Measurements from ENCODE around the gene FAM53B. TPM values are rescaled to one million over a fixed set of nuclear protein-coding genes. Genes with fewer than 3 reads are reported as not detected.

FAM53B gene
- total RNA-seq, 1 donor from 2014 or later, result 41.3 TPM

DNA sequence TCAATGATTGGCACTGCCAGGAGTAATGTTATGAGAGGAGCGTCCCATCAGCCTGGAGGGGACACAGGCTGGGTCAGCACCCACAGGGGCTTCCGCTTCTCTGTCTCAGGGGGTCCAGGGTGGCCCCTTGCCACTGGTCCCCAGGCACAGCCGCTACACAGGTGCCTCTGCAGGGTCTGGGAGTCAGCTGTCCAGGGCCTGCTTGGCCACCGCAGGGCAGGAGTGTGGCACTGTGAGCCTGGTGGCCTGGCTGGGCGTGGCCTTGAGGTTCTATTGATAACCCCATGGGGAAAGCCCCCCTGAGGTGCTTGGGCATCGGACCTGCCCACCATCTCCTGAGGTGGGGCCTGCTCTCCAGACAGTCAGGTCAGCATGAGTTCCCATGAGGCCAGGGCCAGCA lies 146.0 kb downstream of the FAM53B start:
- H3K27me3 Mint-ChIP-seq (ENCODE audit: low read depth), result no peaks in the 10 kb centered on the region
- no peak for DNase-seq (ENCODE audit: low read depth, low spot score)
- H3K4me3 Mint-ChIP-seq, result no peak overlapping the region
- TF ChIP-seq, protein P1, sequence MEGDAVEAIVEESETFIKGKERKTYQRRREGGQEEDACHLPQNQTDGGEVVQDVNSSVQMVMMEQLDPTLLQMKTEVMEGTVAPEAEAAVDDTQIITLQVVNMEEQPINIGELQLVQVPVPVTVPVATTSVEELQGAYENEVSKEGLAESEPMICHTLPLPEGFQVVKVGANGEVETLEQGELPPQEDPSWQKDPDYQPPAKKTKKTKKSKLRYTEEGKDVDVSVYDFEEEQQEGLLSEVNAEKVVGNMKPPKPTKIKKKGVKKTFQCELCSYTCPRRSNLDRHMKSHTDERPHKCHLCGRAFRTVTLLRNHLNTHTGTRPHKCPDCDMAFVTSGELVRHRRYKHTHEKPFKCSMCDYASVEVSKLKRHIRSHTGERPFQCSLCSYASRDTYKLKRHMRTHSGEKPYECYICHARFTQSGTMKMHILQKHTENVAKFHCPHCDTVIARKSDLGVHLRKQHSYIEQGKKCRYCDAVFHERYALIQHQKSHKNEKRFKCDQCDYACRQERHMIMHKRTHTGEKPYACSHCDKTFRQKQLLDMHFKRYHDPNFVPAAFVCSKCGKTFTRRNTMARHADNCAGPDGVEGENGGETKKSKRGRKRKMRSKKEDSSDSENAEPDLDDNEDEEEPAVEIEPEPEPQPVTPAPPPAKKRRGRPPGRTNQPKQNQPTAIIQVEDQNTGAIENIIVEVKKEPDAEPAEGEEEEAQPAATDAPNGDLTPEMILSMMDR (conservative IDR thresholded peaks at IDR 0.05), result no peak
- no peaks in the 10 kb centered on the region for H3K36me3 Mint-ChIP-seq (ENCODE audit: low read depth)
- no peaks in the 10 kb centered on the region for H3K9me3 Mint-ChIP-seq
- no peaks in the 10 kb centered on the region for H3K4me1 Mint-ChIP-seq
- H3K27ac Mint-ChIP-seq (ENCODE audit: unreplicated experiment), result no peak overlapping the region

DNA sequence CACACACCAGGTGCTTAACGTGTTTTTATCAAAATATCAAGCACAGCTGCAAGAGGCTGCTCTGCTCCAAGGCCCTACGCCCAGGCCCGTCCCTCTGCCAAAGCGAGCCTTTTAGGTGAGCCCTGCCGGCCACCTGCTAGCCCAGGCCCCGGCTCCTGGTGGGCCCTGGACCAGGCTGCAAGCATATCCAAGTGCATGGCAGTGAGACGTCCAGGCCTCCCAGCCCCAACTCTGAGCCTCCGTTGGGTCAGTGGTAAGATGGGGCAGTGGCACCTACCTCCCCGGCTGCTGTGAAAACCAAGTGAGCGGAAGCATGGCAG lies 146.4 kb downstream of the FAM53B start:
- H3K27me3 Mint-ChIP-seq (ENCODE audit: low read depth), result no peaks in the 10 kb centered on the region
- no peak for DNase-seq (ENCODE audit: low read depth, low spot score)
- no peaks in the 10 kb centered on the region for H3K9me3 Mint-ChIP-seq
- no peak overlapping the region for H3K4me3 Mint-ChIP-seq
- H3K27ac Mint-ChIP-seq (ENCODE audit: unreplicated experiment), result no peak overlapping the region
- no peaks in the 10 kb centered on the region for H3K4me1 Mint-ChIP-seq
- no peaks in the 10 kb centered on the region for H3K36me3 Mint-ChIP-seq (ENCODE audit: low read depth)
- TF ChIP-seq, protein P1 (conservative IDR thresholded peaks at IDR 0.05), result no peak

DNA sequence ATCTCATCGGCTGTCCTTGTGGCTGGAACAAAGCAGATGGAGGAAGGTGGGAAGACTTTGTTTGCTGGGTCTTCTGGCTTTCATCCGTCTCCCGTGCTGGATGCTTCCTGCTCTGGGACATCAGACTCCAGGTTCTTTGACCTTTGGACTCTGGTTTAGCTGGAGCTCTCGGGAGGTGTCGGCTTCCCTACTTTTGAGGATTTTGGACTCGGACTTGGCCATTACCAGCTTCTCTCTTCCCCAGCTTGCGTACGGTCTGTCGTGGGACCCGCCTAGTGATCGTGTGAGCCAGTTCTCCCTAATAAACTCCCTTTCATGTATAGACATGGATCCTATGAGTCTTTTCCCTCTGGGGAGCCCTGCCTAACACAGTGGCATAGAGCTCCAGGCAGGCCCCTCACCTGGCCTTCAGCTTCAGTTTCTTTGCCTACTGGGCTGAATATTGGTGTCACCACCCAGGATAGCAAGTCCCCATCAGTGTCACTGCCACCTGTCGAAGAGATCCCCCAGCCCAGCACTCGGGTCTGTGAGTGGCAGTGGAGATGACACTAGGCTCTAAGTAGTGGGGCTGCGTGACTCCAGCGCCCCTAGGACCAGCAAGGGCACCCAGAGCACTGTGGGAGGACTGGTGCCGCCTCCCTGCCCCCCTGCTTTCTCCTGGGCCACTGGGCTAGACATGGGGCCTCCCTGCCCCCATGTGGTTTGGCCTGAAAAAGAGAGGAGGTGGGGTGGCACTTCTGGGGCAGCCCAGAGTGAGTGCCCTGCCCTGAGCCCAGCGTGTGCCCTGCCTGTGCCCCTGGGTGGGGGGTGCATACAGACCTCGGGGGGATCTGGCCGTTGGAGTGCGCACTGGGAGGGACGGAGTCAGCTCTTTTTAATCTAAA lies 147.0 kb downstream of the FAM53B start:
- TF ChIP-seq, protein P1 (conservative IDR thresholded peaks at IDR 0.05), result no peak
- DNase-seq (ENCODE audit: low read depth, low spot score), result no peak
- H3K4me3 Mint-ChIP-seq, result no peak overlapping the region
- no peaks in the 10 kb centered on the region for H3K36me3 Mint-ChIP-seq (ENCODE audit: low read depth)
- no peak overlapping the region for H3K27ac Mint-ChIP-seq (ENCODE audit: unreplicated experiment)
- H3K4me1 Mint-ChIP-seq, result no peaks in the 10 kb centered on the region
- H3K9me3 Mint-ChIP-seq, result no peaks in the 10 kb centered on the region
- H3K27me3 Mint-ChIP-seq (ENCODE audit: low read depth), result no peaks in the 10 kb centered on the region

DNA sequence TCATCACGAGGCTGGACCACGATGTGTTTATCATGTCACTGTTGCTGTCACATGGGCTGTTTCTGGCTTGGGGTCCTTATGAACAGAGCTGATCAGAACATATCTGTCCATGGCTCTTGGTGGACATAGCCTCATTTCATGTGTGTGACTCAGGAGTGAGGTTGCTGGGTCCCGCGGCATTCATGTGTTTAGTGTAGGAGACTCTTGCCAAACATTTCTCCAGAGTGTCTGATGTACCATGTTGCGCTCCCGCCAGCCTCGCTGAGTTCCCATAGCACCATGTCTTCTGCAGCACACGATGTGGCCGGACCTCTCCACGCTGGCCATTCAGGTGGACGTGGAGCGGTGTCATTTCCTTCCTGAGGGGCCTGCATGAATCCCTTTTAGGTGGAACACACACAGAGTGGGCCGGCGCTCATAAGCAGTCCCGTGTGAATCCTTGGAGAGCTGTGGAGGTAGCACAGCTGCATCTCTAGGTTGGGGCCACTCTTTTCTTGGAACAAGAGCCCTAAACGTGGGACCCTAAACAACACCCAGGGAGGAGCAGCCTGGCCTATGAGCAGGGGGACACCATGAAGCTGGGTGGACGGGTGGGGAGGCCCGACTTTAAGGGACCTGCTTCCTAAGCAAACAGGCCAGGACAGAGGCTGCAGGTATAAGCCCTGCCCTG lies 147.9 kb downstream of the FAM53B start:
- Mint-ChIP-seq H3K27ac (ENCODE audit: unreplicated experiment) (no peak overlapping the region), H3K9me3 (no peaks in the 10 kb centered on the region), H3K4me3 (no peak overlapping the region), H3K27me3 (ENCODE audit: low read depth) (no peaks in the 10 kb centered on the region), H3K4me1 (no peaks in the 10 kb centered on the region), H3K36me3 (ENCODE audit: low read depth) (no peaks in the 10 kb centered on the region)
- no peak for DNase-seq (ENCODE audit: low read depth, low spot score)
- TF ChIP-seq, protein P1 (conservative IDR thresholded peaks at IDR 0.05), result no peak

DNA sequence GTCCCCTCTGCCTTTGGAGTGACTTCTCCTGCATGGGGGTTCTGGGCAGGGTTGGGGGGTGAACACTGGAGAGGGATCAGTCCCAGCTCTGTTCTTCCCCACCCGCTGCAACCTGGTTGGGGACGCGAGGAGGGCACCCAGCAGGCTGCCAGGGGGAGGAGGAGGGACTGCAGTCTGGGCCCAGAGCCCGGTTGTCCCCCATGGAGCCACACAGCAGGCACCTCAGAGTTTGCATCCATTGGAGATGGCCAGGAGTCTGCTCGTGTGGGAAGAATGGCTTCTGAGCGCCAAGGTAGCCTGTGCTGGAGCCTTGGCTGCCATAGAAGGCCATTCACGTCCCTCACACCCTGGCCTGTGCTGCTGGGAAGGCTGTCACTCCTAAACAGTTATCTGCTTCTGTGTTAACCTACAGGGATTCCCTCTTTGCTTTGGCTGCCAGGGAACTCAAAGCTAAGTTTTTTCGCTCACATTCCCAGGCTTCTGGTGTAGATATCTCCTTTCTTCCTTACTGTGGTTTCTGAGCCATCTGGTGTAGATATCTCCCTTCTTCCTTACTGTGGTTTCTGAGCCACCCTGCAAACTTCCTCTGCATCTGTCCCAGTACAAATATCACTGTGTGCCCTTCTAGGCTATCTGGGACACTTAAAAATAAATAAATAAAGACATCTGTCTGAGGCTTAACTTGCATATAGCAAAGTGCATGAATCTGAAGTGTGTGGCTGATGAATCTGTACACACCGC lies 148.9 kb downstream of the FAM53B start:
- no peak overlapping the region for H3K27ac Mint-ChIP-seq (ENCODE audit: unreplicated experiment)
- peaks cover 4% of the 10 kb centered on the region for H3K4me1 Mint-ChIP-seq
- H3K36me3 Mint-ChIP-seq (ENCODE audit: low read depth), result no peaks in the 10 kb centered on the region
- H3K27me3 Mint-ChIP-seq (ENCODE audit: low read depth), result no peaks in the 10 kb centered on the region
- TF ChIP-seq, protein P1 (conservative IDR thresholded peaks at IDR 0.05), result no peak
- no peak for DNase-seq (ENCODE audit: low read depth, low spot score)
- H3K4me3 Mint-ChIP-seq, result no peak overlapping the region
- peaks cover 2% of the 10 kb centered on the region for H3K9me3 Mint-ChIP-seq
